HEK293 (cell line): Measurements from ENCODE around the gene VPS50.

ENCODE experiments used
- KLF10 ChIP-seq: fragments of 450-650 bp; IDR thresholded peaks from 2 replicates; pipeline ENCODE4 v1.5.1; 2018; ENCODE audit warnings: missing biosample characterization, mild to moderate bottlenecking, missing genetic modification characterization
- KLF8 ChIP-seq: fragments of 450-650 bp; formaldehyde crosslinking; IDR thresholded peaks from 2 replicates; pipeline ENCODE4 v1.5.1; 2016; ENCODE audit warnings: missing biosample characterization, missing genetic modification characterization
- SP7 ChIP-seq: fragments of 450-650 bp; formaldehyde crosslinking; IDR thresholded peaks from 2 replicates; pipeline ENCODE4 v1.5.1; 2016; ENCODE audit warnings: missing biosample characterization, missing genetic modification characterization
- YY1 ChIP-seq: fragments of 450-650 bp; formaldehyde crosslinking; IDR thresholded peaks from 2 replicates; pipeline ENCODE4 v1.5.1; 2018; ENCODE audit warnings: missing biosample characterization, missing genetic modification characterization
- ZNF133 ChIP-seq: fragments of 450-650 bp; formaldehyde crosslinking; IDR thresholded peaks from 2 replicates; pipeline ENCODE4 v1.5.1; 2016; ENCODE audit warnings: missing biosample characterization, missing genetic modification characterization
- ZNF23 ChIP-seq: fragments of 450-650 bp; formaldehyde crosslinking; IDR thresholded peaks from 2 replicates; pipeline ENCODE4 v1.5.1; 2016; ENCODE audit warnings: missing biosample characterization, missing genetic modification characterization, borderline replicate concordance
- ZNF404 ChIP-seq: fragments of 450-650 bp; formaldehyde crosslinking; IDR thresholded peaks from 2 replicates; pipeline ENCODE4 v1.5.1; 2017; ENCODE audit warnings: missing biosample characterization, missing genetic modification characterization
- ZNF549 ChIP-seq: fragments of 450-650 bp; IDR thresholded peaks from 2 replicates; pipeline ENCODE4 v1.5.1; 2018; ENCODE audit warnings: missing biosample characterization, missing genetic modification characterization, mild to moderate bottlenecking, inconsistent platforms, moderate library complexity
- ZNF555 ChIP-seq: fragments of 450-650 bp; formaldehyde crosslinking; conservative IDR thresholded peaks from 2 replicates; pipeline ENCODE4 v1.5.1; 2017; ENCODE audit warnings: missing biosample characterization, mild to moderate bottlenecking, missing genetic modification characterization, inconsistent platforms
- ZNF621 ChIP-seq: fragments of 450-650 bp; formaldehyde crosslinking; IDR thresholded peaks from 2 replicates; pipeline ENCODE4 v1.5.1; 2017; ENCODE audit warnings: missing biosample characterization, missing genetic modification characterization
- ZNF654 ChIP-seq: fragments of 450-650 bp; formaldehyde crosslinking; IDR thresholded peaks from 2 replicates; pipeline ENCODE4 v1.5.1; 2016; ENCODE audit warnings: low read depth, missing biosample characterization, missing genetic modification characterization
- ZNF785 ChIP-seq: fragments of 450-650 bp; formaldehyde crosslinking; IDR thresholded peaks from 2 replicates; pipeline ENCODE4 v1.5.1; 2016; ENCODE audit warnings: missing biosample characterization, missing genetic modification characterization
- TF ChIP-seq, protein P1 (sequence below): fragments of 450-650 bp; formaldehyde crosslinking; IDR thresholded peaks from 2 replicates; pipeline ENCODE4 v1.5.1; 2016; ENCODE audit warnings: missing biosample characterization, missing genetic modification characterization
- TF ChIP-seq, protein P2 (sequence below): fragments of 450-650 bp; formaldehyde crosslinking; IDR thresholded peaks from 2 replicates; pipeline ENCODE4 v1.5.1; 2016; ENCODE audit warnings: missing biosample characterization, missing genetic modification characterization, low read depth

DNA sequence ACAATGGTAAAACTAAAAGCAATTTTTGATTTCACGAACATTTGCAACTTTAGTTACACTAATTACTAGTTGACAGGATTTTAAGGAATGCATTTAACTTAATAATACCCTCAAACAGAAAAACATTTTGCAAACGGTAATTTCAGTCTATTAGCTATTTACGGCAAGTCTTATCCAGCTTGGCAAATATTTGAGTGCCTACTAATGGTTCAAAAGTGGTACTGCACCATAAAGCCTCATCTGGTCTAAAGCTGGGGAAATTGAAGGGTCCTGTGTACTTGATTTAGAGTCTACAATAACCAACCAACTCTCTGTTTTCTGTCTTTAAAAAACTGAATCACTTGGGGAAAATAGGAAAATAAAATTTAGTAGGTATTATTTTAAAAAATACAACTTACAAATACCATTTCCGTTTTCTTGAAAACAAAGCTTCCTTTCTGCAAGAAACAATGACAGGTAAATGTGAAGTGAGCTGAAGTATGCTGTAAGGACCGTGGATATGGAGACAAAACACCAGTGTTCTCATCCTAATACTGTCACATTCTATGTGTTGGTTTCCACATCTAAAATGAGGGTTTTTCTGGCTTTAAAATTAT is 142.3 kb downstream of the VPS50 start:
- TF ChIP-seq SP7 (tag by site-specific recombination) (no peak), YY1 (no peak), KLF8 (tag by site-specific recombination) (no peak), ZNF404 (tag by site-specific recombination) (no peak), ZNF621 (tag by site-specific recombination) (no peak), ZNF23 (tag by site-specific recombination) (no peak), ZNF654 (tag by site-specific recombination) (peak; percentile 64), ZNF133 (tag by site-specific recombination) (no peak), ZNF555 (tag by site-specific recombination) (no peak), KLF10 (tag by site-specific recombination) (no peak), ZNF785 (tag by site-specific recombination) (no peak), ZNF549 (tag by site-specific recombination) (no peak)
- TF ChIP-seq, protein P1, sequence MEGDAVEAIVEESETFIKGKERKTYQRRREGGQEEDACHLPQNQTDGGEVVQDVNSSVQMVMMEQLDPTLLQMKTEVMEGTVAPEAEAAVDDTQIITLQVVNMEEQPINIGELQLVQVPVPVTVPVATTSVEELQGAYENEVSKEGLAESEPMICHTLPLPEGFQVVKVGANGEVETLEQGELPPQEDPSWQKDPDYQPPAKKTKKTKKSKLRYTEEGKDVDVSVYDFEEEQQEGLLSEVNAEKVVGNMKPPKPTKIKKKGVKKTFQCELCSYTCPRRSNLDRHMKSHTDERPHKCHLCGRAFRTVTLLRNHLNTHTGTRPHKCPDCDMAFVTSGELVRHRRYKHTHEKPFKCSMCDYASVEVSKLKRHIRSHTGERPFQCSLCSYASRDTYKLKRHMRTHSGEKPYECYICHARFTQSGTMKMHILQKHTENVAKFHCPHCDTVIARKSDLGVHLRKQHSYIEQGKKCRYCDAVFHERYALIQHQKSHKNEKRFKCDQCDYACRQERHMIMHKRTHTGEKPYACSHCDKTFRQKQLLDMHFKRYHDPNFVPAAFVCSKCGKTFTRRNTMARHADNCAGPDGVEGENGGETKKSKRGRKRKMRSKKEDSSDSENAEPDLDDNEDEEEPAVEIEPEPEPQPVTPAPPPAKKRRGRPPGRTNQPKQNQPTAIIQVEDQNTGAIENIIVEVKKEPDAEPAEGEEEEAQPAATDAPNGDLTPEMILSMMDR: 0 out of 2 replicates have a peak, but pooled peaks have one; percentile 44
- TF ChIP-seq, protein P2, sequence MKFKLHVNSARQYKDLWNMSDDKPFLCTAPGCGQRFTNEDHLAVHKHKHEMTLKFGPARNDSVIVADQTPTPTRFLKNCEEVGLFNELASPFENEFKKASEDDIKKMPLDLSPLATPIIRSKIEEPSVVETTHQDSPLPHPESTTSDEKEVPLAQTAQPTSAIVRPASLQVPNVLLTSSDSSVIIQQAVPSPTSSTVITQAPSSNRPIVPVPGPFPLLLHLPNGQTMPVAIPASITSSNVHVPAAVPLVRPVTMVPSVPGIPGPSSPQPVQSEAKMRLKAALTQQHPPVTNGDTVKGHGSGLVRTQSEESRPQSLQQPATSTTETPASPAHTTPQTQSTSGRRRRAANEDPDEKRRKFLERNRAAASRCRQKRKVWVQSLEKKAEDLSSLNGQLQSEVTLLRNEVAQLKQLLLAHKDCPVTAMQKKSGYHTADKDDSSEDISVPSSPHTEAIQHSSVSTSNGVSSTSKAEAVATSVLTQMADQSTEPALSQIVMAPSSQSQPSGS (tag by site-specific recombination): no peak
